GM12801 (cell line): ENCODE data around the gene SLC6A7.

ENCODE experiments used
- CTCF ChIP-seq: IDR thresholded peaks from one replicate; pipeline ENCODE4 v1.5.1; 2011; ENCODE audit warnings: control low read depth; ENCODE audit not compliant: insufficient read length; ENCODE audit errors: extremely low read depth

The SLC6A7 gene

GRCh38 chr5:150243590-150243989 is 53.7 kb downstream of the SLC6A7 start:
- TF ChIP-seq CTCF = no peak

GRCh38 chr5:150244209-150244608 is 54.3 kb downstream of the SLC6A7 start:
- TF ChIP-seq CTCF = no peak

GRCh38 chr5:150245111-150245789 is 55.4 kb downstream of the SLC6A7 start:
- TF ChIP-seq CTCF = no peak

- no peak for TF ChIP-seq CTCF
Measured at GRCh38 chr5:150245808-150246207, 55.9 kb downstream of the SLC6A7 start.

- no peak for TF ChIP-seq CTCF
Measured at GRCh38 chr5:150246429-150246828, 56.6 kb downstream of the SLC6A7 start.

GRCh38 chr5:150246835-150247234 is 57.0 kb downstream of the SLC6A7 start:
- no peak for TF ChIP-seq CTCF

- no peak for TF ChIP-seq CTCF
Measured at GRCh38 chr5:150247726-150248125, 57.9 kb downstream of the SLC6A7 start.

- no peak for TF ChIP-seq CTCF
Measured at GRCh38 chr5:150248946-150249345, 59.1 kb downstream of the SLC6A7 start.
